Measurements from ENCODE around the gene HMCN1. TPM values are rescaled to one million over a fixed set of nuclear protein-coding genes. Genes with fewer than 3 reads are reported as not detected.

Gene HMCN1
- total RNA-seq, 6 experiments from 2014 or later: 4.7 to 7.5 (median 5.7) TPM

GRCh38 chr1:185912504-185912903 is 178.3 kb downstream of the HMCN1 start:
- ATAC-seq: no peak
- TF ChIP-seq CTCF (IDR thresholded peaks at IDR 0.05): no peak
- no peak for TF ChIP-seq POLR2A (IDR thresholded peaks at IDR 0.05)
- no peak for DNase-seq
- intact Hi-C loops (cut with DNase I): no loop called here
- Histone ChIP-seq H3K4me1 (no peaks in the 10 kb centered on the region), H3K4me3 (no peak overlapping the region), H3K36me3 (no peaks in the 10 kb centered on the region), H3K27ac (no peak overlapping the region), H3K9me3 (no peaks in the 10 kb centered on the region), H3K27me3 (no peaks in the 10 kb centered on the region)
- WGBS (ENCODE audit: insufficient coverage, low coverage, low lambda C conversion rate, missing lambda C conversion rate): 16% methylated on average over 2 of the region's 2 CpGs

GRCh38 chr1:185914089-185914488 is 179.9 kb downstream of the HMCN1 start:
- no peak overlapping the region for H3K27ac ChIP-seq
- 86% methylated on average over 1 of the region's 1 CpG for WGBS (ENCODE audit: insufficient coverage, low coverage, low lambda C conversion rate, missing lambda C conversion rate)
- no peaks in the 10 kb centered on the region for H3K27me3 ChIP-seq
- no peaks in the 10 kb centered on the region for H3K9me3 ChIP-seq
- ATAC-seq (no peak), DNase-seq (no peak)
- H3K4me1 ChIP-seq: no peaks in the 10 kb centered on the region
- no peak overlapping the region for H3K4me3 ChIP-seq
- TF ChIP-seq CTCF (IDR thresholded peaks at IDR 0.05): no peak
- TF ChIP-seq POLR2A (IDR thresholded peaks at IDR 0.05): no peak
- H3K36me3 ChIP-seq: no peaks in the 10 kb centered on the region
- intact Hi-C loops (cut with DNase I): no loop called here

GRCh38 chr1:185916861-185917260 is 182.7 kb downstream of the HMCN1 start:
- TF ChIP-seq CTCF (IDR thresholded peaks at IDR 0.05) (no peak), POLR2A (IDR thresholded peaks at IDR 0.05) (no peak)
- no peak for DNase-seq
- no peaks in the 10 kb centered on the region for H3K36me3 ChIP-seq
- no peak overlapping the region for H3K4me3 ChIP-seq
- intact Hi-C loops (cut with DNase I): no loop called here
- no peaks in the 10 kb centered on the region for H3K27me3 ChIP-seq
- no peak overlapping the region for H3K27ac ChIP-seq
- ATAC-seq: no peak
- H3K9me3 ChIP-seq: no peaks in the 10 kb centered on the region
- no peaks in the 10 kb centered on the region for H3K4me1 ChIP-seq

- TF ChIP-seq CTCF (IDR thresholded peaks at IDR 0.05) (no peak), POLR2A (IDR thresholded peaks at IDR 0.05) (no peak)
- ATAC-seq (peak in 2 of 4 donors; percentile 22 to 57), DNase-seq (no peak)
- Histone ChIP-seq H3K4me3 (no peak overlapping the region), H3K27ac (no peak overlapping the region), H3K36me3 (no peaks in the 10 kb centered on the region), H3K9me3 (no peaks in the 10 kb centered on the region), H3K27me3 (no peaks in the 10 kb centered on the region), H3K4me1 (no peaks in the 10 kb centered on the region)
- intact Hi-C loops (cut with DNase I): no loop called here
- whole genome bisulfite sequencing (ENCODE audit: insufficient coverage, low coverage, low lambda C conversion rate, missing lambda C conversion rate): 77% methylated on average over 2 of the region's 3 CpGs
These were observed 183.5 kb downstream of the HMCN1 start for GRCh38 chr1:185917646-185918045.

GRCh38 chr1:185920602-185921001 is 186.4 kb downstream of the HMCN1 start:
- H3K4me3 ChIP-seq: no peak overlapping the region
- 56% methylated on average over 3 of the region's 3 CpGs for WGBS (ENCODE audit: insufficient coverage, low coverage, low lambda C conversion rate, missing lambda C conversion rate)
- H3K27ac ChIP-seq: no peak overlapping the region
- intact Hi-C loops (cut with DNase I): no loop called here
- no peaks in the 10 kb centered on the region for H3K9me3 ChIP-seq
- DNase-seq: no peak
- H3K36me3 ChIP-seq: no peaks in the 10 kb centered on the region
- TF ChIP-seq POLR2A (IDR thresholded peaks at IDR 0.05): no peak
- ATAC-seq: no peak
- no peaks in the 10 kb centered on the region for H3K27me3 ChIP-seq
- no peaks in the 10 kb centered on the region for H3K4me1 ChIP-seq

All from right lobe of liver (tissue), 6 donors.